Epithelial cell of proximal tubule (primary cell): Measurements from ENCODE around the gene NEUROD1. TPM values are rescaled to one million over a fixed set of nuclear protein-coding genes. Genes with fewer than 3 reads are reported as not detected.
A peak's percentile ranks its signal among the peaks of the same experiment; 100 is the strongest.

Experiments used
- DNase-seq: peaks from one replicate; pipeline ENCODE4 v3.0.0-alpha.2; 2011; ENCODE audit warnings: low read depth
- H3K4me3 ChIP-seq: 2 replicates; pipeline ENCODE4 v1.5.1; 2011; ENCODE audit warnings: low read depth, mild to moderate bottlenecking, low read length
- total RNA-seq: library from RNA; depleted of rRNA; stranded (reverse); fragments of >200 nt; gene quantifications from 2 replicates; pipeline ENCODE4 v1.2.3, GENCODE V29; 2015
- TF ChIP-seq, protein P1 (sequence below): conservative IDR thresholded peaks from 2 replicates; pipeline ENCODE4 v1.5.1; 2012; ENCODE audit warnings: low read depth, mild to moderate bottlenecking, low read length

Gene NEUROD1
- total RNA-seq, 1 donor from 2014 or later, result not detected

- peak within 1 kb of the TSS; percentile 72 for H3K4me3 ChIP-seq
- no peak for DNase-seq
Observed at GRCh38 chr2:181656450-181657291, 23.6 kb downstream of the NEUROD1 start, which contains the start of gene CERKL. TSS of gene CERKL (minus strand) at chr2:181657105. CDS start at chr2:181657006, 99 bp downstream.

GRCh38 chr2:181655519-181655918 lies 24.8 kb downstream of the NEUROD1 start:
- DNase-seq, result no peak
- TF ChIP-seq, protein P1, sequence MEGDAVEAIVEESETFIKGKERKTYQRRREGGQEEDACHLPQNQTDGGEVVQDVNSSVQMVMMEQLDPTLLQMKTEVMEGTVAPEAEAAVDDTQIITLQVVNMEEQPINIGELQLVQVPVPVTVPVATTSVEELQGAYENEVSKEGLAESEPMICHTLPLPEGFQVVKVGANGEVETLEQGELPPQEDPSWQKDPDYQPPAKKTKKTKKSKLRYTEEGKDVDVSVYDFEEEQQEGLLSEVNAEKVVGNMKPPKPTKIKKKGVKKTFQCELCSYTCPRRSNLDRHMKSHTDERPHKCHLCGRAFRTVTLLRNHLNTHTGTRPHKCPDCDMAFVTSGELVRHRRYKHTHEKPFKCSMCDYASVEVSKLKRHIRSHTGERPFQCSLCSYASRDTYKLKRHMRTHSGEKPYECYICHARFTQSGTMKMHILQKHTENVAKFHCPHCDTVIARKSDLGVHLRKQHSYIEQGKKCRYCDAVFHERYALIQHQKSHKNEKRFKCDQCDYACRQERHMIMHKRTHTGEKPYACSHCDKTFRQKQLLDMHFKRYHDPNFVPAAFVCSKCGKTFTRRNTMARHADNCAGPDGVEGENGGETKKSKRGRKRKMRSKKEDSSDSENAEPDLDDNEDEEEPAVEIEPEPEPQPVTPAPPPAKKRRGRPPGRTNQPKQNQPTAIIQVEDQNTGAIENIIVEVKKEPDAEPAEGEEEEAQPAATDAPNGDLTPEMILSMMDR, result no peak
- peak overlapping the region; percentile 72 for H3K4me3 ChIP-seq

More at GRCh38 chr2:181656450-181657291, 23.6 kb downstream of the NEUROD1 start, which contains the start of gene CERKL:
- TF ChIP-seq, protein P1, result peak; percentile 8

- no peak overlapping the region for H3K4me3 ChIP-seq
- TF ChIP-seq, protein P1, result no peak
- DNase-seq, result no peak
Observed at GRCh38 chr2:181649436-181649979, 30.8 kb downstream of the NEUROD1 start.

DNA sequence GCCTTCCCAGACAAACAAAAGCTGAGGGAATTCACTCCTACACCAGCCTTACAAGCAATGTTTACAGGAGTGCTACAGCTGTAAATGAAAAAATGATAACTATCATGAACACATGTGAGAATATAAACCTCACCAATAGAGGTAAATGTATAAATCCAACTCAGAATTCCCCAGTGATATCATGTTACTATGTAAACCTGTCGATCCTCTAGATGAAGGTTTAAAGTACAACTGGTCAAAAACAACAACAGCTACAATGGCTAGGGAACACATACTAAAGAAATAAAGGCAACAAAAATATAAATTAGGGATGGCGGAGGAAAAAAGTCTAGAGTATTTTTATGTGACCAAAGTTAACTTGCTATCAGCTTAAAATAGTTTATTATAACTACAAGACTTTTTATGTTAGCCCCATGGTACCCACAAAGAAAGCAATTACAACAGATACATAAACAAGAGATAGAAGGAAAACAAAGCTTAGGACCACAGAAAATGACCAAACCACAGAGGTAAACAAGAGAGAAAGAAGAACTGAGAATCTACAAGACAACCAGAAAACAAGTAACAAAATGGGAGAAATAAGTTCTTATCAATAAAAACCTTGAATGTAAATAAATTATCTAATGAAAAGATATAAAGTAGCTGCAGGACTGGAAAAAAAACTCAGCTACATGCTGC lies 31.7 kb downstream of the NEUROD1 start:
- TF ChIP-seq, protein P1, result no peak
- no peak overlapping the region for H3K4me3 ChIP-seq
- no peak for DNase-seq

DNA sequence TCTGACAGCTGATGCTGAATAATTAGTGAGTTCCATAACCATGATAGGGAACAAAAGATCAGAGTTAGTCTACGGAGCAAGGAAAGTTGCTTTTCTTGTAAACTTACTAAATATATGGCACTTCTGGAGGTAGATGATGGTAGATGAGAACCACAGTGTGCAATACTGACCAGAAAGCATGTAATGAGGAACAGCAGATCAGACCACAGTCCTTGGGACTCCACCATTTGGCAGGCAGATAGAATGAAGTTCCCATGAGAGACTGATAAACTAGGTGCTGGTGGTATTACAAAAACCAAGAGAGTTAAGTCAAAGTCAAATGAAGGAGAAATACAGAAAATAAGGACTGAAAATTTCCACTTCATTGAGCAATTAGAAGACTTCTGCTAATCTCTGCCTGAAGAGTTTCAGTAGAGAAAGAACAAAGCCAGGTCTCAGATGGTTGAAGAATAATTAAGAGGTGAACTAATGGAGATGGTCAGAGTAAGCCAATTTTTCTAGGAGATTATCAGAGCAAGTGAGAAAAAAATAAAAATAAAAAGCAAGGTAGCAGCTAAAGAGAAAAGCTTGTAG lies 33.8 kb downstream of the NEUROD1 start:
- TF ChIP-seq, protein P1, result no peak
- H3K4me3 ChIP-seq, result no peak overlapping the region
- DNase-seq, result no peak

- no peak for DNase-seq
- no peak overlapping the region for H3K4me3 ChIP-seq
- TF ChIP-seq, protein P1, result no peak
Observed at GRCh38 chr2:181643151-181643550, 37.2 kb downstream of the NEUROD1 start.
